ENCODE results near the gene CFAP68.

The CFAP68 gene

GRCh38 chr11:111849631-111850030 lies 29.7 kb upstream of the CFAP68 start:
- no peak for TF ChIP-seq CTCF (conservative IDR thresholded peaks at IDR 0.05)
- no peak overlapping the region for H3K27ac ChIP-seq

GRCh38 chr11:111851067-111851466 lies 28.3 kb upstream of the CFAP68 start:
- no peak overlapping the region for H3K27ac ChIP-seq
- TF ChIP-seq CTCF (conservative IDR thresholded peaks at IDR 0.05) = no peak

- TF ChIP-seq CTCF (conservative IDR thresholded peaks at IDR 0.05) = peak; percentile 84
- H3K27ac ChIP-seq = no peak overlapping the region
Observed at GRCh38 chr11:111851636-111852035, 27.7 kb upstream of the CFAP68 start.

- no peak overlapping the region for H3K27ac ChIP-seq
- TF ChIP-seq CTCF (conservative IDR thresholded peaks at IDR 0.05) = no peak
Observed at GRCh38 chr11:111852103-111852502, 27.2 kb upstream of the CFAP68 start.

- TF ChIP-seq CTCF (conservative IDR thresholded peaks at IDR 0.05) = no peak
- no peak overlapping the region for H3K27ac ChIP-seq
Observed at GRCh38 chr11:111855506-111855905, 23.8 kb upstream of the CFAP68 start.

- no peak for TF ChIP-seq CTCF (conservative IDR thresholded peaks at IDR 0.05)
- H3K27ac ChIP-seq = no peak overlapping the region
Observed at GRCh38 chr11:111860257-111860656, 19.1 kb upstream of the CFAP68 start.

GRCh38 chr11:111870113-111870512 lies 9.2 kb upstream of the CFAP68 start:
- H3K27ac ChIP-seq = peak overlapping the region; percentile 81; the same call in 1 of the 2 replicates
- TF ChIP-seq CTCF (conservative IDR thresholded peaks at IDR 0.05) = no peak

- H3K27ac ChIP-seq = peak overlapping the region; percentile 81
Observed at GRCh38 chr11:111870522-111870885, 8.8 kb upstream of the CFAP68 start.

More at GRCh38 chr11:111870522-111870885, 8.8 kb upstream of the CFAP68 start:
- no peak for TF ChIP-seq CTCF (conservative IDR thresholded peaks at IDR 0.05)

Data from VCaP (cell line).